GM23338 (cell line): ENCODE data around the gene ICAM2.

Experiments used
- CREB1 ChIP-seq: fragments of 250-450 bp; sonication (Bioruptor Pico); IDR thresholded peaks from 2 replicates; pipeline ENCODE4 v1.5.0; 2020; ENCODE audit warnings: low read depth, mild to moderate bottlenecking, moderate library complexity
- CTCF ChIP-seq, 2 experiments: fragments of 200-600 bp in 1 of 2; sonication (generic) in 1 of 2; conservative IDR thresholded peaks; 2 replicates each; pipeline versions ENCODE4 v1.5.1 to v1.6.1; 2016 to 2017; ENCODE audit warnings: antibody characterized with exemption in 2 of 2, low read depth in 2 of 2, mild to moderate bottlenecking in 2 of 2, moderate library complexity in 1 of 2
- EZH2 ChIP-seq: fragments of 200-600 bp; sonication (generic); IDR thresholded peaks from one replicate; pipeline ENCODE4 v1.8.0; 2017; ENCODE audit warnings: antibody characterized with exemption, mild to moderate bottlenecking, low read depth; ENCODE audit not compliant: unreplicated experiment

- TF ChIP-seq CTCF (conservative IDR thresholded peaks at IDR 0.05; ENCODE audit: low read depth in 2 of 2), result no peak
- TF ChIP-seq CREB1 (CRISPR knock-in tag), result no peak
- no peak for TF ChIP-seq EZH2
Measured at GRCh38 chr17:63973930-63974593, 46.4 kb downstream of the ICAM2 start.
